Measurements from ENCODE around the gene SYT17. TPM values are rescaled to one million over a fixed set of nuclear protein-coding genes. Genes with fewer than 3 reads are reported as not detected.
A peak's percentile ranks its signal among the peaks of the same experiment; 100 is the strongest.

The SYT17 gene
- polyA plus RNA-seq, 3 donors, result 0.81 to 4.9 (median 1.1) TPM

- peak overlapping the region in 1 of 7 donors; percentile 83 for H3K27ac Mint-ChIP-seq
- Histone ChIP-seq H3K9me3 (replicated peaks in 1 of 2; ENCODE audit: control insufficient read depth in 1 of 2, insufficient read depth in 1 of 2, low read length in 2 of 2) (no peaks in the 10 kb centered on the region), H3K27me3 (ENCODE audit: control insufficient read depth in 2 of 2, insufficient read depth in 2 of 2, low read length in 2 of 2) (no peaks in the 10 kb centered on the region), H3K27ac (ENCODE audit: low read depth in 1 of 2, low read length in 2 of 2) (peak overlapping the region in 1 of 2 donors; percentile 63), H3K4me3 (replicated peaks in 1 of 3; ENCODE audit: low read depth in 2 of 3, low read length in 3 of 3) (no peak overlapping the region), H3K4me1 (ENCODE audit: control insufficient read depth in 1 of 2, insufficient read depth in 2 of 2, low read length in 2 of 2) (peaks cover 63 to 70% of the 10 kb centered on the region in 2 donors), H3K9ac (ENCODE audit: insufficient read depth, low read length, poor library complexity, severe bottlenecking) (no peak overlapping the region), H3K4me2 (replicated peaks; ENCODE audit: extremely low read depth, low read length, poor library complexity, severe bottlenecking) (peak overlapping the region; percentile 65), H3K36me3 (replicated peaks in 1 of 2; ENCODE audit: control insufficient read depth in 1 of 2, insufficient read depth in 2 of 2, low read length in 2 of 2) (no peaks in the 10 kb centered on the region), H4K20me1 (ENCODE audit: insufficient read depth, low read length) (no peaks in the 10 kb centered on the region), H3K79me2 (ENCODE audit: insufficient read depth, low read length) (no peaks in the 10 kb centered on the region), H2AFZ (ENCODE audit: insufficient read depth, low read depth, low read length, poor library complexity, severe bottlenecking) (no peak overlapping the region)
- intact Hi-C loops (cut with micrococcal nuclease), result loop anchor here in 1 of 2 donors (5.0 kb wide), 1 partner anchor 35 kb away; no protein-coding TSS in a partner anchor
- H3K36me3 Mint-ChIP-seq, result no peaks in the 10 kb centered on the region
- H3K4me3 Mint-ChIP-seq, result no peak overlapping the region
- no peak for TF ChIP-seq CTCF (IDR thresholded peaks at IDR 0.05)
- no peak for DNase-seq
- peaks cover 0 to 5% (median 0%) of the 10 kb centered on the region in 3 donors for H3K27me3 Mint-ChIP-seq (ENCODE audit: low read depth in 3 of 3)
- H3K9me3 Mint-ChIP-seq, result peaks cover 0 to 1% (median 0%) of the 10 kb centered on the region in 7 donors
- H3K4me1 Mint-ChIP-seq, result peaks cover 66% of the 10 kb centered on the region
Observed at GRCh38 chr16:19131825-19132218, 36.2 kb upstream of the SYT17 start.

- H3K27me3 ChIP-seq (ENCODE audit: control insufficient read depth in 2 of 2, insufficient read depth in 2 of 2, low read length in 2 of 2), result no peaks in the 10 kb centered on the region
- H3K4me1 Mint-ChIP-seq, result peaks cover 71% of the 10 kb centered on the region
- no peaks in the 10 kb centered on the region for H3K36me3 Mint-ChIP-seq
- TF ChIP-seq CTCF (IDR thresholded peaks at IDR 0.05), result no peak
- H3K4me2 ChIP-seq (replicated peaks; ENCODE audit: extremely low read depth, low read length, poor library complexity, severe bottlenecking), result no peak overlapping the region
- H3K9me3 ChIP-seq (replicated peaks in 1 of 2; ENCODE audit: control insufficient read depth in 1 of 2, insufficient read depth in 1 of 2, low read length in 2 of 2), result no peaks in the 10 kb centered on the region
- peaks cover 0 to 5% (median 0%) of the 10 kb centered on the region in 3 donors for H3K27me3 Mint-ChIP-seq (ENCODE audit: low read depth in 3 of 3)
- DNase-seq, result peak in 1 of 3 donors; percentile 65
- whole genome bisulfite sequencing (ENCODE audit: insufficient coverage), result no CpG with 5 or more reads among the region's 1 CpG
- no peak overlapping the region for H2AFZ ChIP-seq (ENCODE audit: insufficient read depth, low read depth, low read length, poor library complexity, severe bottlenecking)
- H3K4me3 ChIP-seq (replicated peaks in 1 of 3; ENCODE audit: low read depth in 2 of 3, low read length in 3 of 3), result no peak overlapping the region
- H3K4me3 Mint-ChIP-seq, result no peak overlapping the region
- intact Hi-C loops (cut with micrococcal nuclease), result loop anchor here in 1 of 2 donors (5.0 kb wide), 1 partner anchor 35 kb away; no protein-coding TSS in a partner anchor
- no peak overlapping the region for H3K9ac ChIP-seq (ENCODE audit: insufficient read depth, low read length, poor library complexity, severe bottlenecking)
- no peaks in the 10 kb centered on the region for H3K79me2 ChIP-seq (ENCODE audit: insufficient read depth, low read length)
- H4K20me1 ChIP-seq (ENCODE audit: insufficient read depth, low read length), result no peaks in the 10 kb centered on the region
- H3K27ac ChIP-seq (ENCODE audit: low read depth in 1 of 2, low read length in 2 of 2), result peak overlapping the region in 1 of 2 donors; percentile 63
- H3K36me3 ChIP-seq (replicated peaks in 1 of 2; ENCODE audit: control insufficient read depth in 1 of 2, insufficient read depth in 2 of 2, low read length in 2 of 2), result no peaks in the 10 kb centered on the region
- peaks cover 68 to 74% of the 10 kb centered on the region in 2 donors for H3K4me1 ChIP-seq (ENCODE audit: control insufficient read depth in 1 of 2, insufficient read depth in 2 of 2, low read length in 2 of 2)
- peak overlapping the region in 4 of 7 donors; percentile 26 to 72 (median 42) for H3K27ac Mint-ChIP-seq
- H3K9me3 Mint-ChIP-seq, result peaks cover 0 to 1% (median 0%) of the 10 kb centered on the region in 7 donors
Observed at GRCh38 chr16:19132255-19132654, 35.8 kb upstream of the SYT17 start.
